ENCODE data around the gene THADA.

- no peak for TF ChIP-seq CTCF (IDR thresholded peaks at IDR 0.05; ENCODE audit: poor library complexity)
- TF ChIP-seq EZH2 (IDR thresholded peaks at IDR 0.05; ENCODE audit: borderline replicate concordance), result no peak
- TF ChIP-seq EZH2phosphoT487 (IDR thresholded peaks at IDR 0.05; ENCODE audit: low read depth, severe bottlenecking, unreplicated experiment), result no peak
These were observed 107.1 kb downstream of the THADA start for GRCh38 chr2:43488737-43489136.

Measured in hepatocyte (in vitro differentiated cells).